ENCODE data around the gene HTD2.

HTD2 gene

DNA sequence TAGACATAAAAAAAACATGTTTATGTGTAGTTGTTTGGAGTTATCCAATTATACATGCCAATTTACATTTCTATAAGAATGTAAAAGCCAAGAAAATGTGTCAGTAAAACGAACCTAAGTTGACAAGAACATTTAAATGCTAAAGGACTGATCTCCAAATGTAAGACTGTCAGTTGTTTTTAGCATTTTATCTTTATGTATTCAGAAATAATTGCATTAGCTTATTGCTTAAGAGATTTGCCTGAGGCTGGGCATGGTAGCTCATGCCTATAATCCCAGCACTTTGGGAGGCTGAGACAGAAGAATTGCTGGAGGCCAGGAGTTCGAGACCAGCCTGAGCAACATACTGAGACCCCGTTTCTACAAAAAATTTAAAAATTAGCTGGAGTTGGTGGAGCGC, 53.3 kb downstream of the HTD2 start:
- DNase-seq: no peak

DNA sequence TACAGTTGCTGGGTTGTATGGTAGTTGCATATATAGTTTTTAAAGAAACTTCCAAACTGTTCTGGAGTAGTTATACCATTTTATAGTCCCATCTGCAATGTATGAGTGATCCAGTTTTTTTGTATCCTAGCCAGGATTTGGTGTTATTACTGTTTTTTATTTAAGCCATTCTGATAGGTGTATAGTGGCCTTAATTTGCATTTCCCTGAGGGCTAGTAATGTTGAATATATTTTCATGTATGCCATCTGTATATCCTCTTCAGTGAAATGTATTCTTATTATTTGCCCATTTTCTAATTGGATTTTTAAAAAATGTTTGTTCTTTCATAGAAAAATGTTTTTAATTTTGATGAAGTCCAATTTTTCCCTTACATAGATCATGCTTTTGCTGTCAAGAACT, 55.5 kb downstream of the HTD2 start:
- no peak for DNase-seq

DNA sequence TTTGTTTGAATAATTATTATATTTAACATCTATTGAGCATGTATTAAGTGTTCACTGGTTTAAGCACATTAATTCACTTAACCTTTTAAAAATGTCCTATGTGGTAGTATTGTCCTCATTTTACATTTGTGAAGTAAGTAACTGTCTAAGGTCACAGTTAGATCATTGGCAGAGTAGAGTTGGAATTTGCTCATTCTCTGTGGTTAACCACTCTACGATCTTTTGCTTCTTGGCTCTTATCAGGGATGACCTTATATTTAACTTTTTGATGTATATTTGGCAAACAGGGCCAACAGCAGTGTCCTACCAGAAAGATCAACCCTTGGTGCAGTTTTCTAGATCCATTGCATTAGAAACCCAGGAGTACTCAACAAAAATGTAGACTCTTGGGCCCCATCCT, 60.4 kb downstream of the HTD2 start:
- DNase-seq: peak; percentile 64

DNA sequence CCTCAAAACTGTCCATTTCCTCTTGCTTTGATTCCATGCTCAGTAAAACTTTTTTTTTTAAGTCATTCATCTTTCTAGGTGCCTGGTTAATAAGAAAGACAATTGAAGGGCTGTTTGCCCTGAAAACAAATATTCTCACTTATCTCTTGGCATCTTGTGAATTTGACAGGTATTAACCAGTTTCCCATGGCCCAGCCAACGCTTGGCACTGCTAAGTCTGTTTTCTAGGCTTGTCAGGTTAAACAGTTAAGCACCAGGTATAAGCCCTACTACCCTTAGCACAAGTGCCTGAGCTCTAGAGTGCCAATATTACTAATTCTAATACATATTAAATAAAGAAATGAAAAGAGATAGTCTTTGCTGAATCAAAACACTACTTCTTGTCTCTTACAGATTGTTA, 62.7 kb downstream of the HTD2 start:
- DNase-seq: no peak

Data from MV-4-11 (cell line).